ENCODE data around the gene DDX6.

DNA sequence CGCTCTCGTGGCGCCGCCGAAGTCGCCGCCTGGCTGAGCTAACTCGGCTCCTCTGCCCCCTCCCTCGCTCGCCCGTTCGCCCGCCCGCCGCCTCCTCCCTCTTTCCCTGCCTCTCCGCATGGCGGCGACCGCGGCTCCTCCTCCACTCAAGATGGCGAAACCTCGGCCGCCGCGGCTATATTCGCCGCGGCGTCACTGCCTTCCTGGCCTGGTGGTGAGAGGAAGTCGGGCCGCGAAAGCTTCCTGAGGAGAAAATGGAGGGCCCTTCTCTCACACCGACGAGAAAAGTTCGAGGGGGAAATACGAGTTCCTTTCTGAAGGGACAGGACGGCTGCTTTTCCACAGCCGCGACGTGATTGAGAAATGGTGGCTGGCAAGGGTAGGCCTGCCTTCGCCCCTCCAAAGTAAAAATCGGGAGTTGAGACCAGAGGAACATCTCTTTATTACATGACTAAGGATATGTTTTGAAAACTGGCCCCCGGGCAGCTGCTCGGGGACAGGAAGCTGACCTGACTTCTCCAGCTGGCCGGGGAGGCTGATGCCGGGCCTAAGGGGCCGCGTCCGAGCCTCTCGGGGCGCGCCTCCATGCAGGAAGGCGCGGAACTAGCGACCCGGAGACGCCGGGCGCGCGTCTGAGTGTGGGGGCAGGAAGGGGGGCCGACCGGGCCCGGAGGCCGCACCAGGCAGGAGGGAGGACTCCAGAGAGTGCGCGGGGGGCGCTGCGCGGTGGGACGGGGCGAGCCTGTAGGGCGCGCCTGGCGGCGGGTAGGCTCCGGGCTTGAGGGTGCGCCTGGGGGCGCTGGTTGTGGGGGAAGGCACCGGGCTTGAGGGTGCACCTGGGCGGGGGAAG lies at the start of gene DDX6:
- TF ChIP-seq ZNF214 (tag by site-specific recombination; IDR thresholded peaks at IDR 0.05; ENCODE audit: borderline replicate concordance) (no peak), ZNF747 (tag by site-specific recombination; IDR thresholded peaks at IDR 0.05) (no peak), ZBTB8A (tag by site-specific recombination; IDR thresholded peaks at IDR 0.05) (peak; percentile 96), REST (tag by site-specific recombination; IDR thresholded peaks at IDR 0.05) (no peak), YY1 (tag by site-specific recombination; IDR thresholded peaks at IDR 0.05) (peak; percentile 87), ZNF501 (tag by site-specific recombination; IDR thresholded peaks at IDR 0.05) (no peak), ZNF792 (tag by site-specific recombination; IDR thresholded peaks at IDR 0.05) (no peak), ZNF274 (IDR thresholded peaks at IDR 0.05; ENCODE audit: low read length) (no peak), ZNF274 (tag by site-specific recombination; IDR thresholded peaks at IDR 0.05; ENCODE audit: borderline replicate concordance) (no peak), ZNF10 (tag by site-specific recombination; IDR thresholded peaks at IDR 0.05) (no peak), ZNF175 (tag by site-specific recombination; IDR thresholded peaks at IDR 0.05) (no peak), ZNF548 (tag by site-specific recombination; IDR thresholded peaks at IDR 0.05) (no peak)

Data from HEK293 (cell line).